HCT116 (cell line): Measurements from ENCODE around the gene GPR39. TPM values are rescaled to one million over a fixed set of nuclear protein-coding genes. Genes with fewer than 3 reads are reported as not detected.

Experiments
- ATAC-seq: fragments of 200-7000 bp; cut with Tn5 transposase; 2 replicates; pipeline ENCODE4 v1.9.1; 2020; ENCODE audit warnings: mild to moderate bottlenecking, moderate library complexity
- BruUV-seq: library from RNA; stranded (reverse); fragments of 400-500 nt; replicated peaks from 2 replicates; lab custom pipeline; 2021; lab: Mats Ljungman, UMichigan
- CTCF ChIA-PET: fragments of 300-600 bp; sonication (Branson Sonifier 250); formaldehyde crosslinking; loops from one replicate; lab custom pipeline; 2021; ENCODE audit warnings: antibody characterized with exemption; lab: Charles Lee
- POLR2A ChIA-PET: fragments of 300-600, 350-600 bp; sonication (Branson Sonifier 250); formaldehyde crosslinking; loops from one replicate; lab custom pipeline; 2021; ENCODE audit warnings: antibody characterized with exemption; lab: Charles Lee
- RAD21 ChIA-PET, 2 experiments: fragments of 300-600 bp; sonication (Branson Sonifier 250); formaldehyde crosslinking; loops; one replicate each; lab custom pipeline; 2023; ENCODE audit warnings: low total read pairs in 2 of 2; ENCODE audit not compliant: uncharacterized antibody in 2 of 2, unreplicated experiment in 2 of 2, low non-redundant PET in 1 of 2; lab: Charles Lee
- DNase-seq: peaks from one replicate; pipeline ENCODE4 v3.0.0-alpha.2; 2010; ENCODE audit warnings: low read depth, low spot score
- H2AFZ ChIP-seq: fragments of 200-600 bp; shearing (Covaris generic), sonication (generic); 2 replicates; pipeline ENCODE4 v1.6.1; 2017; ENCODE audit warnings: low read depth, mixed run types, mixed read lengths, antibody characterized with exemption, low read length; ENCODE audit not compliant: poor library complexity, severe bottlenecking
- H3K27ac ChIP-seq: 2 replicates; pipeline ENCODE4 v1.5.1; 2012; ENCODE audit warnings: low read depth, low read length
- H3K27me3 ChIP-seq: fragments of 200-600 bp; sonication (generic); 2 replicates; pipeline ENCODE4 v1.6.1; 2016; ENCODE audit warnings: mixed run types, low read length, mixed read lengths; ENCODE audit not compliant: insufficient read depth
- H3K36me3 ChIP-seq, 2 experiments: fragments of 200-500 bp in 1 of 2; fragments of 200-600 bp in 1 of 2; sonication (Bioruptor generic) in 1 of 2; sonication (generic) in 1 of 2; 2 replicates each; pipeline versions ENCODE4 v1.5.1 to v1.6.1; 2014 to 2016; ENCODE audit warnings: low read length in 2 of 2, inconsistent platforms in 1 of 2, mixed read lengths in 1 of 2, mixed run types in 1 of 2; ENCODE audit not compliant: insufficient read depth in 2 of 2, control insufficient read depth in 1 of 2
- H3K4me1 ChIP-seq, 2 experiments: fragments of 200-600 bp in 1 of 2; sonication (generic) in 1 of 2; 2 replicates each; pipeline versions ENCODE4 v1.5.1 to v1.6.1; 2012 to 2017; ENCODE audit warnings: low read length in 2 of 2, inconsistent platforms in 1 of 2, mild to moderate bottlenecking in 1 of 2, mixed read lengths in 1 of 2, mixed run types in 1 of 2, moderate library complexity in 1 of 2; ENCODE audit not compliant: insufficient read depth in 2 of 2, control insufficient read depth in 1 of 2
- H3K4me2 ChIP-seq: fragments of 200-600 bp; sonication (generic); 2 replicates; pipeline ENCODE4 v1.6.1; 2017; ENCODE audit warnings: mixed run types, low read length, mixed read lengths
- H3K4me3 ChIP-seq, 2 experiments: fragments of 200-600 bp in 1 of 2; sonication (generic) in 1 of 2; replicated peaks in 1 of 2; 2 replicates each; pipeline ENCODE4 v1.5.1; 2011 to 2016; ENCODE audit warnings: low read length in 2 of 2, control low read depth in 1 of 2, low read depth in 1 of 2, mild to moderate bottlenecking in 1 of 2, mixed read lengths in 1 of 2, mixed run types in 1 of 2
- H3K79me2 ChIP-seq: fragments of 200-600 bp; sonication (generic); 2 replicates; pipeline ENCODE4 v1.6.1; 2017; ENCODE audit warnings: mild to moderate bottlenecking, mixed run types, low read length, moderate library complexity, mixed read lengths; ENCODE audit not compliant: insufficient read depth
- H3K9ac ChIP-seq: fragments of 200-600 bp; sonication (generic); 2 replicates; pipeline ENCODE4 v1.6.1; 2016; ENCODE audit warnings: low read length, mixed read lengths
- H3K9me2 ChIP-seq: fragments of 200-600 bp; sonication (generic), shearing (Covaris generic); 2 replicates; pipeline ENCODE4 v1.6.1; 2017; ENCODE audit warnings: mixed run types, mild to moderate bottlenecking, moderate library complexity; ENCODE audit not compliant: insufficient read depth
- H3K9me3 ChIP-seq, 2 experiments: fragments of 200-500 bp in 1 of 2; fragments of 200-600 bp in 1 of 2; sonication (Bioruptor generic) in 1 of 2; sonication (generic) in 1 of 2; 2 replicates each; pipeline ENCODE4 v1.6.1; 2014 to 2017; ENCODE audit warnings: low read length in 2 of 2, mixed read lengths in 2 of 2, inconsistent platforms in 1 of 2, low read depth in 1 of 2, mild to moderate bottlenecking in 1 of 2, mixed run types in 1 of 2, moderate library complexity in 1 of 2; ENCODE audit not compliant: control insufficient read depth in 1 of 2, insufficient read depth in 1 of 2
- H4K20me1 ChIP-seq: fragments of 200-600 bp; sonication (generic), shearing (Covaris generic); 2 replicates; pipeline ENCODE4 v1.6.1; 2017; ENCODE audit warnings: mixed run types, mild to moderate bottlenecking, moderate library complexity; ENCODE audit not compliant: insufficient read depth
- POLR2AphosphoS5 ChIP-seq: IDR thresholded peaks from 2 replicates; pipeline ENCODE4 v1.6.1; 2011; ENCODE audit warnings: mild to moderate bottlenecking, low read depth, low read length, moderate library complexity
- REST ChIP-seq: IDR thresholded peaks from 2 replicates; pipeline ENCODE4 v1.6.1; 2012; ENCODE audit warnings: low read depth
- SRF ChIP-seq: IDR thresholded peaks from 2 replicates; pipeline ENCODE4 v1.6.1; 2012; ENCODE audit warnings: low read depth
- TCF7L2 ChIP-seq: IDR thresholded peaks from 2 replicates; pipeline ENCODE4 v1.7.0; 2011; ENCODE audit warnings: borderline replicate concordance, inconsistent platforms; ENCODE audit not compliant: insufficient read depth, insufficient read length; ENCODE audit errors: extremely low read depth
- YY1 ChIP-seq: IDR thresholded peaks from 2 replicates; pipeline ENCODE4 v1.6.1; 2011; ENCODE audit warnings: low read length, low read depth, moderate library complexity, mild to moderate bottlenecking; ENCODE audit not compliant: insufficient replicate concordance; ENCODE audit errors: extremely low read depth
- ZNF274 ChIP-seq: fragments of 200-500 bp; sonication (Bioruptor generic); IDR thresholded peaks from 2 replicates; pipeline ENCODE4 v1.6.1; 2014; ENCODE audit warnings: mild to moderate bottlenecking, low read depth, low read length, inconsistent platforms
- intact Hi-C: fragments of 100-400 bp; cut with micrococcal nuclease; formaldehyde crosslinking; loops from 2 replicates; pipeline ENCODE4 v1.10.0; 2022
- total RNA-seq: library from RNA; stranded (reverse); gene quantifications from one replicate; pipeline ENCODE4 v1.2.1, GENCODE V29; 2021; ENCODE audit not compliant: unreplicated experiment
- TF ChIP-seq, protein P1 (sequence below): IDR thresholded peaks from 2 replicates; pipeline ENCODE4 v1.6.1; 2011; ENCODE audit warnings: mild to moderate bottlenecking, low read length, moderate library complexity; ENCODE audit not compliant: insufficient replicate concordance; ENCODE audit errors: extremely low read depth

Gene GPR39
- total RNA-seq, 1 experiment from 2014 or later, result 5.1 TPM

DNA sequence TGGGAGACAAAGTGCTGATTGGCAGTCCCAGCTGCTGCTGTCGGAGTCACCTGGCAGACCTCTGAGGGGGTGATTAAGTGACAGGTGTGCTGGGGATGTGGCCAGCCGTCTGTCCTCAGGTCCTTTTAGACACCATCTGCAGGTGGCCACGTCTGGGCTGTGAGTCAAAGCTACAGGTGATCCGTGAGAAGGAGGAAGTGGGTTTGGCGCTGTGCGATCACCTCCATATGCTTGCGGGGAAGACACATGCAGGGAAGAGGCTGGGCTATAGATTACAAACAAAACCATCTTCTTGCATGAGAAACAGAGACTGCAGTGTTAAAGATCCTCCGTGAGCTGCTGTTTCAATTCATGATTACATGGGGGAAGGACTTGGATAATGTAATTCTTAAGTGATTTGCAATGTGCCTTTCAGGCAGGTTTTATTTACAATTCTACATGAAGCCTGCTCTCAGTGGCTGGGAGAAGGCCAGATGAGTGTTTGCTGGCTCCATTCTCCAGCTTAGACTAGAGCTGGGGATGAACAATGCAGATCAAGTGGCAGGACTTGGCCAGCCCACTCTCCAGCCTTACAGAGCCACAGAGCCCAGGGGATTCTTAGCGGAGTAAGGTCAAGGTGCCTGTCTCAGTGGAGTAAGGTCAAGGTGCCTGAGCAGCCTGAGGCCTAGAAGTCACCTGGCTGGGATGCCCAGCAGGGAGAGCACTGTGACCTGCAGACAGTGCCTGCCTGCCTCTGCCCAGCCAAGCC is 165.6 kb downstream of the GPR39 start:
- H3K79me2 ChIP-seq, result no peaks in the 10 kb centered on the region
- H3K27ac ChIP-seq, result no peak overlapping the region
- ChIA-PET CTCF (no interaction called here), RAD21 (no interaction called here), POLR2A (no interaction called here)
- intact Hi-C loops, result no loop called here
- no peak overlapping the region for H3K4me2 ChIP-seq
- TF ChIP-seq ZNF274, result no peak
- no peak for ATAC-seq
- H3K4me1 ChIP-seq, result no peaks in the 10 kb centered on the region
- no peaks in the 10 kb centered on the region for H3K36me3 ChIP-seq
- DNase-seq, result no peak
- H3K9ac ChIP-seq, result no peak overlapping the region
- BruUV-seq, result no TSS peak
- H3K9me2 ChIP-seq, result no peaks in the 10 kb centered on the region
- no peaks in the 10 kb centered on the region for H3K27me3 ChIP-seq
- H3K4me3 ChIP-seq, result no peak overlapping the region
- H2AFZ ChIP-seq, result no peak overlapping the region
- no peaks in the 10 kb centered on the region for H3K9me3 ChIP-seq
- no peaks in the 10 kb centered on the region for H4K20me1 ChIP-seq

DNA sequence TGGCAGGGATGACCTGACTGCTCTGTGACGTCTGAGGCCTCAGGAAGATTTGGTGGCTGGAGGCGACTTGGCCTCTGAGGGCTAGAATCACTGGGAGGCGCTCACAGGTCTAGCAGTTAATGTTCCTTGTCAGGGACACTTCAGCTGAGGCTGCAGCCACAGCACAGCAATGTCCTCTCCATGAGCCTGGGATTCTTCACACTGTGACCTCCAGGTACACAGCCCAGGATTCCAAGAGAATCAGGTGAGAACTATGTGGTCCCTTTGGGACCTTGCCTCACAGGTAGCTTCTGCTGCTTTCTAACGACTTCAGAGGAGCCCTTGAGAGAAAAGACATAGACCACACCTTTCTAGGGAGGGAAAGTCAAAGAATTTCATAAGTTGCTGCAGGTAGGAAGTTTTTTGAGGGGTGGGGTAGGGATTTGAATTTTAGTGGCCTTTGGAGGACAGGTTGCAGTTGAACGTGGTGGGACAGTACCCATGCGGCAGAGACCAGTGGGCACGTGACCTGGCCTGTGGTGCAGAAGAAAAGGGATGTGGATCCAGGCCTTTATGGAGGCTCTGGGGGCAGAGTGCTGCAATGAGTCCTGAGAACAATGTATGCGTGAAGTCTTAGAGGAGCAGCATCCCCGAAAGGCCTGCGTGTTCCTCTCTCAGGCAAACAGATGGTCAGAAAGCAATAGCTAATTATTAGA is 167.2 kb downstream of the GPR39 start:
- CTCF ChIA-PET, result no interaction called here
- H3K36me3 ChIP-seq, result no peaks in the 10 kb centered on the region
- DNase-seq (no peak), ATAC-seq (no peak)
- no peaks in the 10 kb centered on the region for H3K4me1 ChIP-seq
- H3K27me3 ChIP-seq, result no peaks in the 10 kb centered on the region
- no peaks in the 10 kb centered on the region for H3K9me2 ChIP-seq
- POLR2A ChIA-PET, result no interaction called here
- no TSS peak for BruUV-seq
- no peaks in the 10 kb centered on the region for H3K79me2 ChIP-seq
- H4K20me1 ChIP-seq, result no peaks in the 10 kb centered on the region
- no peak overlapping the region for H2AFZ ChIP-seq
- RAD21 ChIA-PET, result no interaction called here
- intact Hi-C loops, result no loop called here
- H3K9ac ChIP-seq, result no peak overlapping the region
- H3K4me2 ChIP-seq, result no peak overlapping the region
- TF ChIP-seq REST (no peak), YY1 (no peak), POLR2AphosphoS5 (no peak), SRF (no peak), TCF7L2 (no peak)
- TF ChIP-seq, protein P1, sequence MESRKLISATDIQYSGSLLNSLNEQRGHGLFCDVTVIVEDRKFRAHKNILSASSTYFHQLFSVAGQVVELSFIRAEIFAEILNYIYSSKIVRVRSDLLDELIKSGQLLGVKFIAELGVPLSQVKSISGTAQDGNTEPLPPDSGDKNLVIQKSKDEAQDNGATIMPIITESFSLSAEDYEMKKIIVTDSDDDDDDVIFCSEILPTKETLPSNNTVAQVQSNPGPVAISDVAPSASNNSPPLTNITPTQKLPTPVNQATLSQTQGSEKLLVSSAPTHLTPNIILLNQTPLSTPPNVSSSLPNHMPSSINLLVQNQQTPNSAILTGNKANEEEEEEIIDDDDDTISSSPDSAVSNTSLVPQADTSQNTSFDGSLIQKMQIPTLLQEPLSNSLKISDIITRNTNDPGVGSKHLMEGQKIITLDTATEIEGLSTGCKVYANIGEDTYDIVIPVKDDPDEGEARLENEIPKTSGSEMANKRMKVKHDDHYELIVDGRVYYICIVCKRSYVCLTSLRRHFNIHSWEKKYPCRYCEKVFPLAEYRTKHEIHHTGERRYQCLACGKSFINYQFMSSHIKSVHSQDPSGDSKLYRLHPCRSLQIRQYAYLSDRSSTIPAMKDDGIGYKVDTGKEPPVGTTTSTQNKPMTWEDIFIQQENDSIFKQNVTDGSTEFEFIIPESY, result no peak
- H3K4me3 ChIP-seq, result no peak overlapping the region
- no peaks in the 10 kb centered on the region for H3K9me3 ChIP-seq
- H3K27ac ChIP-seq, result no peak overlapping the region
